NCI-H1417 (cell line): ENCODE results near the gene NKAIN2.

Experiments
- DNase-seq, 3 experiments: peaks; one replicate each; lab custom pipeline; 2025; lab: John Stamatoyannopoulos, UW

The NKAIN2 gene

GRCh38 chr6:124029567-124029966 lies 225.9 kb downstream of the NKAIN2 start:
- DNase-seq = no peak

GRCh38 chr6:124033501-124033900 lies 229.8 kb downstream of the NKAIN2 start:
- peak in 2 of 3 experiments; percentile 26 to 77 for DNase-seq

- no peak for DNase-seq
Observed at GRCh38 chr6:124036384-124036783, 232.7 kb downstream of the NKAIN2 start.

- no peak for DNase-seq
Observed at GRCh38 chr6:124040655-124041054, 237.0 kb downstream of the NKAIN2 start.

- no peak for DNase-seq
Observed at GRCh38 chr6:124052120-124052519, 248.5 kb downstream of the NKAIN2 start.

GRCh38 chr6:124053315-124053714 lies 249.7 kb downstream of the NKAIN2 start:
- DNase-seq = no peak

- peak in 1 of 3 experiments; percentile 23 for DNase-seq
Observed at GRCh38 chr6:124054034-124054433, 250.4 kb downstream of the NKAIN2 start.

GRCh38 chr6:124055395-124055794 lies 251.7 kb downstream of the NKAIN2 start:
- DNase-seq = peak in 1 of 3 experiments; percentile 13

- DNase-seq = peak; percentile 29 to 86 (median 68)
Observed at GRCh38 chr6:124055963-124056362, 252.3 kb downstream of the NKAIN2 start.

GRCh38 chr6:124056407-124057334 lies 253.0 kb downstream of the NKAIN2 start:
- DNase-seq = peak; percentile 82 to 99 (median 87)

GRCh38 chr6:124057461-124057860 lies 253.8 kb downstream of the NKAIN2 start:
- DNase-seq = peak; percentile 42 to 89 (median 50)

GRCh38 chr6:124064317-124065113 lies 260.9 kb downstream of the NKAIN2 start:
- DNase-seq = no peak

- DNase-seq = peak in 1 of 3 experiments; percentile 35
Observed at GRCh38 chr6:124066269-124066668, 262.6 kb downstream of the NKAIN2 start.

GRCh38 chr6:124066946-124067552 lies 263.4 kb downstream of the NKAIN2 start:
- DNase-seq = peak in 1 of 3 experiments; percentile 72

GRCh38 chr6:124069230-124069950 lies 265.7 kb downstream of the NKAIN2 start:
- no peak for DNase-seq

GRCh38 chr6:124073021-124073420 lies 269.4 kb downstream of the NKAIN2 start:
- no peak for DNase-seq

GRCh38 chr6:124073820-124074587 lies 270.3 kb downstream of the NKAIN2 start:
- peak in 1 of 3 experiments; percentile 36 for DNase-seq

GRCh38 chr6:124074606-124075005 lies 270.9 kb downstream of the NKAIN2 start:
- no peak for DNase-seq

GRCh38 chr6:124076336-124077048 lies 272.8 kb downstream of the NKAIN2 start:
- peak; percentile 15 to 78 (median 59) for DNase-seq

GRCh38 chr6:124078169-124078568 lies 274.5 kb downstream of the NKAIN2 start:
- DNase-seq = no peak
